Spleen (tissue), 11 donors: Measurements from ENCODE around the gene TRMT44. TPM values are rescaled to one million over a fixed set of nuclear protein-coding genes. Genes with fewer than 3 reads are reported as not detected.

Experiments
- DNase-seq: peaks from one replicate; pipeline ENCODE4 v3.0.0-alpha.2; 2020
- H3K27ac ChIP-seq, 8 donors: fragments of 200-600 bp; sonication (generic) in 7 of 8; 1 replicate in 4 of 8; 2 replicates in 4 of 8; pipeline versions ENCODE4 v1.5.0 to v1.8.0; 2016 to 2021; ENCODE audit warnings: inconsistent platforms in 4 of 8, mild to moderate bottlenecking in 4 of 8, moderate library complexity in 1 of 8
- H3K27me3 ChIP-seq, 7 donors: fragments of 200-600 bp; sonication (generic) in 6 of 7; replicated peaks in 1 of 7; 1 replicate in 4 of 7; 2 replicates in 3 of 7; pipeline versions ENCODE4 v1.5.0 to v1.8.0; 2016 to 2021; ENCODE audit warnings: inconsistent platforms in 3 of 7, mild to moderate bottlenecking in 1 of 7
- H3K36me3 ChIP-seq, 6 donors: fragments of 200-600 bp; sonication (generic) in 5 of 6; 1 replicate in 4 of 6; 2 replicates in 2 of 6; pipeline versions ENCODE4 v1.5.0 to v1.8.0; 2016 to 2021; ENCODE audit warnings: inconsistent platforms in 2 of 6
- H3K4me1 ChIP-seq, 6 donors: fragments of 200-600 bp; sonication (generic) in 5 of 6; 1 replicate in 3 of 6; 2 replicates in 3 of 6; pipeline versions ENCODE4 v1.5.0 to v1.8.0; 2016 to 2021; ENCODE audit warnings: inconsistent platforms in 3 of 6
- H3K4me3 ChIP-seq, 8 donors: fragments of 200-600 bp; sonication (generic) in 7 of 8; 1 replicate in 4 of 8; 2 replicates in 4 of 8; pipeline versions ENCODE4 v1.5.0 to v1.8.0; 2016 to 2021; ENCODE audit warnings: inconsistent platforms in 4 of 8, mild to moderate bottlenecking in 4 of 8, moderate library complexity in 2 of 8
- H3K9me3 ChIP-seq, 8 donors: fragments of 200-600 bp; sonication (generic) in 7 of 8; 1 replicate in 4 of 8; 2 replicates in 4 of 8; pipeline versions ENCODE4 v1.5.0 to v1.8.0; 2016 to 2021; ENCODE audit warnings: inconsistent platforms in 4 of 8
- CTCF ChIP-seq, 11 experiments: fragments of 200-600 bp in 7 of 11; fragments of 450-650 bp in 4 of 11; sonication (generic) in 4 of 11; IDR thresholded peaks in 8 of 11; conservative IDR thresholded peaks in 3 of 11; 1 replicate in 7 of 11; 2 replicates in 4 of 11; pipeline versions ENCODE4 v1.4.0 to v1.8.0; 2016 to 2021; ENCODE audit warnings: antibody characterized with exemption in 11 of 11, inconsistent platforms in 4 of 11, mild to moderate bottlenecking in 1 of 11
- POLR2A ChIP-seq, 3 donors: fragments of 450-650 bp; IDR thresholded peaks; one replicate each; pipeline ENCODE4 v1.5.1; 2017; ENCODE audit warnings: antibody characterized with exemption in 3 of 3, mild to moderate bottlenecking in 1 of 3
- POLR2AphosphoS5 ChIP-seq, 3 donors: sonication (generic); formaldehyde crosslinking; IDR thresholded peaks; one replicate each; pipeline ENCODE4 v1.5.1; 2017; ENCODE audit warnings: antibody characterized with exemption in 3 of 3
- WGBS, 5 donors: extraction: QIAGEN DNeasy Blood & Tissue Kit in 3 of 5; methylation state at CpG; one replicate each; pipeline versions ENCODE4 v1.1.5 to v1.1.7; 2013 to 2018; 5-methylcytosine and 5-hydroxymethylcytosine counted together
- intact Hi-C: fragments of 100-400 bp; cut with DNase I; formaldehyde crosslinking; loops from one replicate; pipeline ENCODE4 v1.15.0; 2023; ENCODE audit warnings: low total_unique reads
- polyA plus RNA-seq, 3 donors: library from polyadenylated mRNA; stranded (reverse); fragments of 200-250 nt; gene quantifications; one replicate each; pipeline ENCODE4 v1.2.1, GENCODE V29; 2013
- total RNA-seq, 7 donors: library from RNA; depleted of rRNA in 3 of 7; stranded (reverse); fragments of >200 nt in 3 of 7; fragmentation: NEBNext Ultra II Directional in 4 of 7; extraction: Animal tissue kit (Norgen Biotek cat#: 25700) in 4 of 7; gene quantifications; one replicate each; pipeline versions ENCODE4 v1.1.0 to v1.2.1, GENCODE V29; 2016 to 2021
- donor health status: healthy with polysubstance abuse.
- donor health status: DM: no; HTN: no; CAD: no; lungs with moderate emphysema.
- donor health status: DM: no; HTN: no; CAD: no.
- donor health status: Bipolar disorder and iron deficiency.
- donor health status: healthy.
- donor health status: DM: no; HTN: no; CAD: no.
- donor health status: DM: yes; HTN: yes; CAD: no.

Gene TRMT44
- total and polyA plus RNA-seq, 10 donors: 5.7 to 28.3 (median 21.6) TPM

GRCh38 chr4:8492174-8492573 lies 51.6 kb downstream of the TRMT44 start:
- Histone ChIP-seq H3K4me3 (no peak overlapping the region), H3K27ac (no peak overlapping the region), H3K4me1 (no peaks in the 10 kb centered on the region), H3K27me3 (no peaks in the 10 kb centered on the region), H3K9me3 (peaks cover 0 to 18% (median 11%) of the 10 kb centered on the region in 8 donors), H3K36me3 (no peaks in the 10 kb centered on the region)
- DNase-seq: no peak
- intact Hi-C loops: no loop called here
- WGBS, 5 donors: 91 to 93% (median 92%) methylated on average over 9 of the region's 9 CpGs
- TF ChIP-seq POLR2AphosphoS5 (IDR thresholded peaks at IDR 0.05) (no peak), CTCF (IDR thresholded peaks at IDR 0.05 in 8 of 11, conservative IDR thresholded peaks at IDR 0.05 in 3 of 11) (no peak), POLR2A (IDR thresholded peaks at IDR 0.05) (no peak)

GRCh38 chr4:8493484-8493883 lies 52.9 kb downstream of the TRMT44 start:
- intact Hi-C loops: no loop called here
- 76 to 90% (median 84%) methylated on average over 11 of the region's 11 CpGs for WGBS, 5 donors

GRCh38 chr4:8494218-8494617 lies 53.6 kb downstream of the TRMT44 start:
- Histone ChIP-seq H3K36me3 (no peaks in the 10 kb centered on the region), H3K4me1 (no peaks in the 10 kb centered on the region), H3K27me3 (no peaks in the 10 kb centered on the region), H3K4me3 (no peak overlapping the region), H3K27ac (no peak overlapping the region), H3K9me3 (peaks cover 0 to 33% (median 21%) of the 10 kb centered on the region in 8 donors)
- intact Hi-C loops: no loop called here
- WGBS, 5 donors: 74 to 91% (median 82%) methylated on average over 3 of the region's 3 CpGs
- no peak for DNase-seq
- no peak for TF ChIP-seq POLR2AphosphoS5 (IDR thresholded peaks at IDR 0.05)
- no peak for TF ChIP-seq POLR2A (IDR thresholded peaks at IDR 0.05)
- no peak for TF ChIP-seq CTCF (IDR thresholded peaks at IDR 0.05 in 8 of 11, conservative IDR thresholded peaks at IDR 0.05 in 3 of 11)

More at GRCh38 chr4:8493484-8493883, 52.9 kb downstream of the TRMT44 start:
- no peaks in the 10 kb centered on the region for H3K36me3 ChIP-seq
- no peaks in the 10 kb centered on the region for H3K27me3 ChIP-seq
- no peak overlapping the region for H3K27ac ChIP-seq
- peaks cover 0 to 31% (median 21%) of the 10 kb centered on the region in 8 donors for H3K9me3 ChIP-seq
- no peak for DNase-seq
- no peak overlapping the region for H3K4me3 ChIP-seq
- TF ChIP-seq CTCF (IDR thresholded peaks at IDR 0.05 in 8 of 11, conservative IDR thresholded peaks at IDR 0.05 in 3 of 11) (no peak), POLR2A (IDR thresholded peaks at IDR 0.05) (no peak), POLR2AphosphoS5 (IDR thresholded peaks at IDR 0.05) (no peak)
- H3K4me1 ChIP-seq: no peaks in the 10 kb centered on the region

GRCh38 chr4:8494983-8495548 lies 54.5 kb downstream of the TRMT44 start:
- no peaks in the 10 kb centered on the region for H3K27me3 ChIP-seq
- WGBS, 5 donors: 78 to 91% (median 83%) methylated on average over 5 of the region's 5 CpGs
- no peaks in the 10 kb centered on the region for H3K36me3 ChIP-seq
- no peak overlapping the region for H3K27ac ChIP-seq
- no peak overlapping the region for H3K4me3 ChIP-seq
- DNase-seq: no peak
- TF ChIP-seq CTCF (IDR thresholded peaks at IDR 0.05 in 8 of 11, conservative IDR thresholded peaks at IDR 0.05 in 3 of 11) (no peak), POLR2AphosphoS5 (IDR thresholded peaks at IDR 0.05) (no peak), POLR2A (IDR thresholded peaks at IDR 0.05) (no peak)
- peaks cover 0 to 33% (median 21%) of the 10 kb centered on the region in 8 donors for H3K9me3 ChIP-seq
- intact Hi-C loops: no loop called here
- H3K4me1 ChIP-seq: no peaks in the 10 kb centered on the region
